Mesendoderm (in vitro differentiated cells): ENCODE results near the gene KIF5A. TPM values are rescaled to one million over a fixed set of nuclear protein-coding genes. Genes with fewer than 3 reads are reported as not detected.
A peak's percentile ranks its signal among the peaks of the same experiment; 100 is the strongest.
"Not testable (repeated sequence)": the region's sequence is repeated elsewhere in the genome, so short reads cannot be mapped to it uniquely, and the experiment has no call there.

ENCODE experiments used
- DNase-seq: peaks from one replicate; pipeline ENCODE4 v3.0.0; 2013
- H2AK5ac ChIP-seq: 2 replicates; pipeline ENCODE4 v1.6.1; 2013; ENCODE audit warnings: low read length, inconsistent platforms
- H2BK120ac ChIP-seq: 2 replicates; pipeline ENCODE4 v1.6.1; 2013; ENCODE audit warnings: low read depth, mild to moderate bottlenecking, low read length, moderate library complexity, mixed read lengths
- H2BK15ac ChIP-seq: replicated peaks from 2 replicates; pipeline ENCODE4 v1.6.1; 2013; ENCODE audit warnings: low read depth, mild to moderate bottlenecking, moderate library complexity
- H2BK5ac ChIP-seq: 2 replicates; pipeline ENCODE4 v1.6.1; 2013; ENCODE audit warnings: low read length, inconsistent platforms
- H3K18ac ChIP-seq: 2 replicates; pipeline ENCODE4 v1.6.1; 2013; ENCODE audit warnings: mild to moderate bottlenecking, low read length, mixed read lengths
- H3K23ac ChIP-seq: one replicate; pipeline ENCODE4 v1.6.1; 2013; ENCODE audit warnings: low read length
- H3K27ac ChIP-seq: 2 replicates; pipeline ENCODE4 v1.5.1; 2013; ENCODE audit warnings: low read depth, mild to moderate bottlenecking, inconsistent platforms, low read length, moderate library complexity
- H3K27me3 ChIP-seq: 2 replicates; pipeline ENCODE4 v1.6.1; 2013; ENCODE audit warnings: low read length, control low read depth, mild to moderate bottlenecking, inconsistent platforms; ENCODE audit not compliant: insufficient read depth, poor library complexity
- H3K36me3 ChIP-seq: 2 replicates; pipeline ENCODE4 v1.6.1; 2013; ENCODE audit warnings: low read length, inconsistent platforms; ENCODE audit not compliant: control insufficient read depth, insufficient read depth
- H3K4ac ChIP-seq: one replicate; pipeline ENCODE4 v1.6.1; 2013; ENCODE audit warnings: low read depth, mild to moderate bottlenecking, low read length, moderate library complexity
- H3K4me1 ChIP-seq: 2 replicates; pipeline ENCODE4 v1.6.1; 2013; ENCODE audit warnings: low read depth, low read length, inconsistent platforms; ENCODE audit not compliant: control insufficient read depth
- H3K4me2 ChIP-seq: 2 replicates; pipeline ENCODE4 v1.6.1; 2013; ENCODE audit warnings: low read length
- H3K4me3 ChIP-seq: 2 replicates; pipeline ENCODE4 v1.5.1; 2013; ENCODE audit warnings: mild to moderate bottlenecking, low read length
- H3K56ac ChIP-seq: one replicate; pipeline ENCODE4 v1.6.1; 2013; ENCODE audit warnings: low read length
- H3K79me1 ChIP-seq: 2 replicates; pipeline ENCODE4 v1.6.1; 2013; ENCODE audit warnings: low read length, inconsistent platforms
- H3K79me2 ChIP-seq: 2 replicates; pipeline ENCODE4 v1.6.1; 2013; ENCODE audit warnings: mild to moderate bottlenecking, low read length; ENCODE audit not compliant: control insufficient read depth, insufficient read depth
- H3K9ac ChIP-seq: 2 replicates; pipeline ENCODE4 v1.6.1; 2013; ENCODE audit warnings: low read length, inconsistent platforms
- H4K5ac ChIP-seq: one replicate; pipeline ENCODE4 v1.6.1; 2013; ENCODE audit warnings: low read length
- H4K8ac ChIP-seq: one replicate; pipeline ENCODE4 v1.6.1; 2013; ENCODE audit warnings: low read depth, mild to moderate bottlenecking, control low read depth, low read length, moderate library complexity
- WGBS: extraction: QIAGEN DNeasy Blood & Tissue Kit; methylation state at CpG from one replicate; pipeline ENCODE4 v1.1.7; 2013; ENCODE audit warnings: low lambda C conversion rate, missing lambda C conversion rate; ENCODE audit not compliant: insufficient coverage; ENCODE audit errors: extremely low coverage; 5-methylcytosine and 5-hydroxymethylcytosine counted together
- polyA plus RNA-seq, 2 experiments: library from polyadenylated mRNA; stranded (reverse); fragments of 200-250 nt; gene quantifications; one replicate each; pipeline ENCODE4 v1.2.3, GENCODE V29; 2013

Gene KIF5A
- polyA plus RNA-seq (2013, experiment 1 of 2): 2.4 TPM
- 2.6 TPM for polyA plus RNA-seq (2013, experiment 2 of 2)

DNA sequence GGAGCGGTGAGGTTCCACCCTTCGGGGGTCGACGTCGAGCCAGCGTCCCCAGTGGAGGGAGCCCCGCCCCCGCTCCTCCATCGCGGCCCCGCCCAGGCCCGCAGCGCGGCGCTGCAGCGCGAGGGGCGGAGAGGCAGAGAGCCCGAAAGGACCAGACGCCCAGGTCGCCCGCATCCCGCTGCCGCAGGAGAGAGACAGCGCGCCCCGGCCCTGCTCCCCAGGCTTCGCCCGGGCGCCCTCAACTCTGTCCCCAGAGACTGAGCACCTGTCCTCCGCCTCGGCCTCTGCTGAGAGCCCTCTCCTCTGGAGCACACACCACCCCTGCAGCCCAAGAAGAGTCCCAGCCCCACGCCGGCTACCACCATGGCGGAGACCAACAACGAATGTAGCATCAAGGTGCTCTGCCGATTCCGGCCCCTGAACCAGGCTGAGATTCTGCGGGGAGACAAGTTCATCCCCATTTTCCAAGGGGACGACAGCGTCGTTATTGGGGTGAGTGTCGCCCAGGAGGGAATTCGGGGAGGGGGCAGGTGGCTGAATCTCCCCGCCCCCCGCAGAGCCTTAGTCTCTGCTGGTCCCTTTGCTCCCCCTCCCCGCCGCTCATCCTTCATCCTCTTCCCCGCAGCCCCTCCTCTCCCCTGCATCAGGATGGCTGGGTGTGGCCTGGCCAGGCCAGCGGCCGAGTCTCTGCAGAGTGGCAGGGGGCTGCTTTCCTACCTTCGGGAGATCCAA lies at the start of gene KIF5A:
Gene KIF5A (plus strand): TSS at position 136 of the 732 bp plus-strand sequence. CDS start 228 bp downstream, at position 364.
- Histone ChIP-seq H4K5ac (no peak within 1 kb of the TSS), H3K79me1 (peaks cover 11% of the 10 kb centered on the region), H2BK15ac (no peak within 1 kb of the TSS), H3K9ac (peak within 1 kb of the TSS; percentile 55), H3K4me1 (peaks cover 8% of the 10 kb centered on the region), H3K27ac (no peak within 1 kb of the TSS), H2BK5ac (no peak within 1 kb of the TSS), H3K56ac (peak within 1 kb of the TSS; percentile 81), H2AK5ac (peak within 1 kb of the TSS; percentile 38), H4K8ac (no peak within 1 kb of the TSS), H3K23ac (no peak within 1 kb of the TSS), H3K36me3 (no peaks in the 10 kb centered on the region), H3K27me3 (peaks cover 2% of the 10 kb centered on the region), H3K4me3 (peak within 1 kb of the TSS; percentile 60), H3K4ac (no peak within 1 kb of the TSS), H3K18ac (no peak within 1 kb of the TSS), H2BK120ac (no peak within 1 kb of the TSS), H3K79me2 (peaks cover 8% of the 10 kb centered on the region), H3K4me2 (peak within 1 kb of the TSS; percentile 50)
- peak; percentile 48 for DNase-seq
- WGBS: no CpG with 5 or more reads among the region's 52 CpGs

DNA sequence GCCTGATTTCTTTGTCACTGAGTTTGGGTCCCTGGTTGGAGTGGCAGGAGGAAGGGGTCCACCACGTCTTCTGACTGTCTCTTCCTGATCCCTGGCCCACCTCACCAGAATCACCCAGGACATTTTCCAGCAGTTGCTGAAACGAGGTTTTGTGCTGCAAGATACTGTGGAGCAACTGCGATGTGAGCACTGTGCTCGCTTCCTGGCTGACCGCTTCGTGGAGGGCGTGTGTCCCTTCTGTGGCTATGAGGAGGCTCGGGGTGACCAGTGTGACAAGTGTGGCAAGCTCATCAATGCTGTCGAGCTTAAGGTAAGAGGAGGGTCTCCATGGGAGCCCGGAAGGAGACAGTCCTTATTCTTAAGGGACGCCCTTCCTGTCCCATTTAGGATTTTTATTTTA lies 49.6 kb upstream of the KIF5A start:
- Histone ChIP-seq H2BK15ac (no peak overlapping the region), H3K27me3 (no peaks in the 10 kb centered on the region), H3K23ac (no peak overlapping the region), H3K18ac (no peak overlapping the region), H3K79me2 (no peaks in the 10 kb centered on the region), H3K79me1 (peaks cover 11% of the 10 kb centered on the region), H2AK5ac (no peak overlapping the region), H3K56ac (no peak overlapping the region), H3K4me3 (no peak overlapping the region), H3K36me3 (peaks cover 28% of the 10 kb centered on the region), H3K4me2 (no peak overlapping the region), H2BK5ac (no peak overlapping the region), H2BK120ac (no peak overlapping the region), H3K4ac (no peak overlapping the region), H3K4me1 (no peaks in the 10 kb centered on the region), H3K9ac (no peak overlapping the region), H3K27ac (no peak overlapping the region), H4K5ac (no peak overlapping the region), H4K8ac (no peak overlapping the region)
- no peak for DNase-seq
- no CpG with 5 or more reads among the region's 11 CpGs for WGBS

DNA sequence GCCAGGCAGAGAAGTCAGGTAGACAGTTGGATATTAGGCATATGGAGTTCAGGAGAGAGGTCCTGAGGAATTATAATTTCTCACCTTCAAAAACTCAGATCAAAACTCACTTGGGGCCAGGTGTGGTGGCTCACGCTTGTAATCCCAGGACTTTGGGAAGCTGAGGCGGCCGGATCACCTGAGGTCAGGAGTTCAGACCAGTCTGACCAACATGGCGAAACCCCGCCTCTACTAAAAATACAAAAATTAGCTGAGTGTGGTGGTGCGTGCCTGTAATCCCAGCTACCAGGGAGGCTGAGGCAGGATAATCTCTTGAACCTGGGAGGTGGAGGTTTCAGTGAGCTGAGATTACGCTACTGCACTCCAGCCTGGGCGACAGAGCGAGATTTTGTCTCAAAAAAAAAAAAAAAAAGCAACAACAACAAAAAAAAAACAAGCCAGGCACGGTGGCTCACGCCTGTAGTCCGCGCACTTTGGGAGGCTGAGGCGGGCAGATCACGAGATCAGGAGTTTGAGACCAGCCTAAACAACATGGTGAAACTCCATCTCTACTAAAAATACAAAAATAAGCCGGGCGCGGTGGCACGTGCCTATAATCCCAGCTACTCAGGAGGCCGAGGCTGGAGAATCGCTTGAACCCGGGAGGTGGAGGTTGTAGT lies 47.4 kb upstream of the KIF5A start:
- H3K9ac ChIP-seq, H3K79me1 ChIP-seq, H3K18ac ChIP-seq, H3K4ac ChIP-seq, H2BK5ac ChIP-seq, H3K27ac ChIP-seq, H3K56ac ChIP-seq, H4K8ac ChIP-seq, DNase-seq, H3K4me2 ChIP-seq, H3K79me2 ChIP-seq, H3K4me3 ChIP-seq, H3K23ac ChIP-seq, H2AK5ac ChIP-seq, H3K27me3 ChIP-seq, H3K4me1 ChIP-seq, H2BK120ac ChIP-seq, H2BK15ac ChIP-seq, H4K5ac ChIP-seq: not testable (repeated sequence)
- peaks cover 28% of the 10 kb centered on the region for H3K36me3 ChIP-seq
- WGBS: no CpG with 5 or more reads among the region's 22 CpGs

DNA sequence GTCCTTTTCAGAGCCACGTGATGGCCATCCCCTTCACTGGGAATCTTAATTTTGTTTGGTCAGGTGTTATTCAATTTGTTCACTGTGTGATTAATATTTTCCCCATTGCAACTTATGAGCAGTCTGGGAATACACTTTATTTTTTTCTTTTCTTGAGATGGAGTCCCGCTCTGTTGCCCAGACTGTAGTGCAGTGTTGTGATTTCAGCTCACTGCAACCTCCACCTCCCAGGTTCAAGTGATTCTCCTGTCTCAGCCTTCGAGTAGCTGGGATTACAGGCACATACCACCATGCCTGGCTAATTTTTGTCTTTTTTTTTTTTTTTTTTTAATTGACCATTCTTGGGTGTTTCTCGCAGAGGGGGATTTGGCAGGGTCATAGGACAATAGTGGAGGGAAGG lies 43.3 kb upstream of the KIF5A start:
- WGBS: no CpG with 5 or more reads among the region's 4 CpGs
- not testable (repeated sequence) for H3K18ac ChIP-seq, H3K4me2 ChIP-seq, H2BK5ac ChIP-seq, H3K79me1 ChIP-seq, H2BK120ac ChIP-seq, H3K23ac ChIP-seq, H3K4me1 ChIP-seq, H3K4me3 ChIP-seq, H3K27ac ChIP-seq, H2BK15ac ChIP-seq, DNase-seq, H3K4ac ChIP-seq, H4K8ac ChIP-seq, H3K9ac ChIP-seq, H3K79me2 ChIP-seq, H3K56ac ChIP-seq, H2AK5ac ChIP-seq, H4K5ac ChIP-seq, H3K27me3 ChIP-seq
- peaks cover 16% of the 10 kb centered on the region for H3K36me3 ChIP-seq

DNA sequence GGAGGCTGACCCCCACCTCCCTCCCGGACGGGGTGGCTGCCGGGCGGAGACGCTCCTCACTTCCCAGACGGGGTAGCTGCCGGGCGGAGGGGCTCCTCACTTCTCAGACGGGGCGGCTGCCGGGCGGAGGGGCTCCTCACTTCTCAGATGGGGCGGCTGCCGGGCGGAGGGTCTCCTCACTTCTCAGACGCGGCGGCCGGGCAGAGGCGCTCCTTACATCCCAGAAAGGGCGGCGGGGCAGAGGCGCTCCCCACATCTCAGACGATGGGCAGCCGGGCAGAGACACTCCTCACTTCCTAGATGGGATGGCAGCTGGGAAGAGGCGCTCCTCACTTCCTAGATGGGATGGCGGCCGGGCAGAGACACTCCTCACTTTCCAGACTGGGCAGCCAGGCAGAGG lies 42.0 kb upstream of the KIF5A start:
- not testable (repeated sequence) for H3K4me2 ChIP-seq, H4K8ac ChIP-seq, H3K56ac ChIP-seq, H2BK15ac ChIP-seq, H4K5ac ChIP-seq, H2BK120ac ChIP-seq, H3K79me2 ChIP-seq, H2AK5ac ChIP-seq, H3K18ac ChIP-seq, H3K4me1 ChIP-seq, H3K79me1 ChIP-seq, H3K4ac ChIP-seq, H3K9ac ChIP-seq, H3K27me3 ChIP-seq, H2BK5ac ChIP-seq, H3K23ac ChIP-seq, H3K27ac ChIP-seq, H3K4me3 ChIP-seq, DNase-seq
- WGBS: no CpG with 5 or more reads among the region's 28 CpGs
- H3K36me3 ChIP-seq: peaks cover 24% of the 10 kb centered on the region
